Measurements from ENCODE around the gene CCL15. TPM values are rescaled to one million over a fixed set of nuclear protein-coding genes. Genes with fewer than 3 reads are reported as not detected.

CCL15 gene
- total RNA-seq, 4 donors from 2014 or later = not detected

Other genes with a start within 250 kb of the CCL15 start
- under 1 TPM in 2 of 4 donors, not detected in 2; 0.24 to 0.49 TPM for gene GAS2L2, start 248.3 kb downstream of the CCL15 start, total RNA-seq
- not detected for gene C17orf50, start 240.7 kb downstream of the CCL15 start, total RNA-seq
- gene MMP28, start 205.9 kb downstream of the CCL15 start, total RNA-seq = 100 to 1,000 TPM in 2 of 4 donors, 10 to 100 TPM in 2; 76.4 to 109 (median 91.0) TPM
- gene TAF15, start 192.1 kb downstream of the CCL15 start, total RNA-seq = 100 to 1,000 TPM in 1 of 4 donors, 10 to 100 TPM in 3; 52.0 to 149 (median 58.8) TPM
- gene HEATR9, start 132.7 kb downstream of the CCL15 start, total RNA-seq = not detected
- gene CCL5, start 121.2 kb downstream of the CCL15 start, total RNA-seq = 1 to 10 TPM in 2 of 4 donors, under 1 TPM in 1, not detected in 1; 0.79 to 2.3 (median 1.4) TPM
- gene RDM1, start 70.8 kb downstream of the CCL15 start, total RNA-seq = not detected
- not detected for gene LYZL6, start 57.8 kb downstream of the CCL15 start, total RNA-seq
- gene CCL16, start 20.1 kb downstream of the CCL15 start, total RNA-seq = not detected
- 10 to 100 TPM in 3 of 4 donors, 1 to 10 TPM in 1; 5.7 to 22.9 (median 17.3) TPM for gene CCL14, start 14.8 kb downstream of the CCL15 start, total RNA-seq
- 10 to 100 TPM in 1 of 4 donors, not detected in 3; 11.5 TPM for gene CCL23, start 16.4 kb upstream of the CCL15 start, total RNA-seq
- 1 to 10 TPM in 1 of 4 donors, not detected in 3; 1.5 TPM for gene CCL18, start 62.7 kb upstream of the CCL15 start, total RNA-seq
- gene CCL3, start 88.6 kb upstream of the CCL15 start, total RNA-seq = under 1 TPM in 1 of 4 donors, not detected in 3; 0.79 TPM
- gene CCL4, start 102.3 kb upstream of the CCL15 start, total RNA-seq = under 1 TPM in 1 of 4 donors, not detected in 3; 0.97 TPM
- 10 to 100 TPM in 2 of 4 donors, 1 to 10 TPM in 2; 6.1 to 28.3 (median 12.8) TPM for gene TBC1D3B, start 175.1 kb upstream of the CCL15 start, total RNA-seq
- gene CCL3L1, start 195.2 kb upstream of the CCL15 start, total RNA-seq = not detected
- gene CCL4L2, start 209.5 kb upstream of the CCL15 start, total RNA-seq = 1 to 10 TPM in 1 of 4 donors, not detected in 3; 1.5 TPM

Measured in suprapubic skin (tissue), 4 donors.